GM13976 (cell line): ENCODE results near the gene MALT1.
"Not testable (repeated sequence)": the region's sequence is repeated elsewhere in the genome, so short reads cannot be mapped to it uniquely, and the experiment has no call there.

Source experiments
- DNase-seq: peaks from one replicate; pipeline ENCODE4 v3.0.0; 2012; ENCODE audit warnings: low spot score
- in situ Hi-C: fragments of 300-500 bp; cut with MboI; formaldehyde crosslinking; loops from one replicate; pipeline ENCODE4 v1.12.0; 2022; ENCODE audit warnings: low sequenced_read_pairs, mixed read lengths, inconsistent platforms; ENCODE audit not compliant: unreplicated experiment
- TF ChIP-seq, protein P1 (sequence below): IDR thresholded peaks from 2 replicates; pipeline ENCODE4 v1.5.1; 2012; ENCODE audit warnings: borderline replicate concordance, mild to moderate bottlenecking; ENCODE audit not compliant: insufficient read depth; ENCODE audit errors: extremely low read depth, missing control alignments, control extremely low read depth

The MALT1 gene

GRCh38 chr18:58766946-58767345 lies 95.7 kb downstream of the MALT1 start:
- in situ Hi-C loops = loop anchor here (10.0 to 25.0 kb wide), 2 partner anchors 362 to 580 kb away; no protein-coding TSS in a partner anchor
- no peak for DNase-seq
- TF ChIP-seq, protein P1, sequence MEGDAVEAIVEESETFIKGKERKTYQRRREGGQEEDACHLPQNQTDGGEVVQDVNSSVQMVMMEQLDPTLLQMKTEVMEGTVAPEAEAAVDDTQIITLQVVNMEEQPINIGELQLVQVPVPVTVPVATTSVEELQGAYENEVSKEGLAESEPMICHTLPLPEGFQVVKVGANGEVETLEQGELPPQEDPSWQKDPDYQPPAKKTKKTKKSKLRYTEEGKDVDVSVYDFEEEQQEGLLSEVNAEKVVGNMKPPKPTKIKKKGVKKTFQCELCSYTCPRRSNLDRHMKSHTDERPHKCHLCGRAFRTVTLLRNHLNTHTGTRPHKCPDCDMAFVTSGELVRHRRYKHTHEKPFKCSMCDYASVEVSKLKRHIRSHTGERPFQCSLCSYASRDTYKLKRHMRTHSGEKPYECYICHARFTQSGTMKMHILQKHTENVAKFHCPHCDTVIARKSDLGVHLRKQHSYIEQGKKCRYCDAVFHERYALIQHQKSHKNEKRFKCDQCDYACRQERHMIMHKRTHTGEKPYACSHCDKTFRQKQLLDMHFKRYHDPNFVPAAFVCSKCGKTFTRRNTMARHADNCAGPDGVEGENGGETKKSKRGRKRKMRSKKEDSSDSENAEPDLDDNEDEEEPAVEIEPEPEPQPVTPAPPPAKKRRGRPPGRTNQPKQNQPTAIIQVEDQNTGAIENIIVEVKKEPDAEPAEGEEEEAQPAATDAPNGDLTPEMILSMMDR = no peak

DNA sequence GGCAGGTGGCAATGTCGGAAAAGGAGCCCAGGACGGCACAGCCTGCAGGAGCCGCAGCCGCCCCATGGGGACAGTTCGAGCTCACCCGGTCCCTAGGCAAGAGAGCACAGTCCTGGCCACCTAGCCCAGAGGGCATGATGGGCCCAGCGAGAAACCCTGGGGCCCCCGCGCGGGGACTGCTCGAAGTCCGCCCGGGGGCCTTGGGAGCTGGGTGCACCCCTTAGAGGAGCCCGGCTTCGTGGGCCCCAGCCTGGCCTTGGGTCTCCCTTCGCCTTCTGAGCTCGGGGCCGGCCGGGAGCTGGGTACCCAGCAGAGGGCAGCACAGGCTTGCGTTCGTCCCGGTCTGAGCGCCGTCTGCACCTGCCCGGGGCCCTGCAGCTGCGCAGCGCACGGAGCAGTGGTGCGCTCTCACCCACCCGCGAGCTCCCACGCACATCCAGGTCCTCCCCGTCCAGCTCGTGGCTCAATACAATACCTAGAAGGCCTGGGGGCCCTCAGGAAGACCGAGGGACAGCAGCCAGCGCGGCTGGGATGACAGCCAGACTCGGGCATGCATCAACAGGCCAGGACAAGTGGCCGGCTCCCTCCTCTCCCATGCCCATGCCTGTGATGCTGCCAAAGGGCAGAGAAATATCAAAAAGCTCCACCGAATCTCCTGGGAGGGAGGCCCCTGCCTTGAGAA lies 97.2 kb downstream of the MALT1 start:
- TF ChIP-seq, protein P1 = peak; percentile 85
- peak; percentile 90 for DNase-seq
- in situ Hi-C loops = loop anchor here (10.0 to 25.0 kb wide), 2 partner anchors 364 to 581 kb away; no protein-coding TSS in a partner anchor

- DNase-seq = no peak
- in situ Hi-C loops = loop anchor here (10.0 to 25.0 kb wide), 2 partner anchors 365 to 582 kb away; no protein-coding TSS in a partner anchor
- TF ChIP-seq, protein P1 = no peak
Measured at GRCh38 chr18:58769321-58769720, 98.1 kb downstream of the MALT1 start.

DNA sequence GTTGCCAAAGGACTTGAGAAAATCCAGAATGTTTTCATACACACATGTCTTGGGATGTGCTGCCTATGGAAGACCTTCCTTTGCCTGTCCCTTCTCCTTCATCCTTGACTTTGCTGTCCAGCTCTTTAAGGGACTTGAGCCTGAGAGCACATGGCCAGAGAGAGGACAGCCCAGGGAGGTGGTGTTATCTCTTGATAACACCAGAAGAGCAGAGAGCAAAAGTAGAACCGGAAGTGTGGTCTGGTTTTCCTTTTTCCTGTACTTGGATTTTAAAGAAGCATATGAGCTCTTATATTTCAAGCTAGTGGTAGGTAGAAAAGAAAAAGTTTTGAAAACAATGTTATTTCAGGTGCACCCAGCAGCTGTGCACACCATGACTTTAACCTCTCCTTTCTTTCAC lies 99.3 kb downstream of the MALT1 start:
- TF ChIP-seq, protein P1 = no peak
- in situ Hi-C loops = loop anchor here (25.0 kb wide), 1 partner anchor 583 kb away; no protein-coding TSS in a partner anchor
- DNase-seq = no peak

- DNase-seq = no peak
- TF ChIP-seq, protein P1 = no peak
- in situ Hi-C loops = loop anchor here (25.0 kb wide), 1 partner anchor 585 kb away; no protein-coding TSS in a partner anchor
Measured at GRCh38 chr18:58772161-58772560, 100.9 kb downstream of the MALT1 start.

DNA sequence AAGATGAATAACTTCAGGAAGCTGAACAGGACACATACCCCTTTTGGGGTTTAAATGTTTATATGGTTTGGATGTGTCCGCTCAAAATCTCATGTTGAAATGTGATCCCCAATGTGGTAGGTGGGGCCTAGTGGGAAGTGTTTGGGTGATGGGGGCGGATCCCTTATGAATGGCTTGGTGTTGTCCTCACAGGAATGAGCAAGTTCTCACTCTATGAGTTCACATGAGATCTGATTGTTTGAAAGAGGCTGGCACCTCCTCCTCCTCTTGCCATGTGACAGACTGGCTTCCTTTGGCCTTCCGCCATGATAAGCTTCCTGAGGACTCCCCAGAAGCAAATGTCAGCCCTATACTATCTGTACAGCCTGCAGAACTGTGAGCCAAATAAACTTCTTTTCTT lies 104.8 kb downstream of the MALT1 start:
- in situ Hi-C loops = no loop called here
- TF ChIP-seq, protein P1 = no peak
- DNase-seq = no peak

- DNase-seq, in situ Hi-C loops: not testable (repeated sequence)
Measured at GRCh38 chr18:58776541-58776940, 105.3 kb downstream of the MALT1 start.
